NCI-H748 (cell line): ENCODE data around the gene ANKUB1.
"Not testable (repeated sequence)": the region's sequence is repeated elsewhere in the genome, so short reads cannot be mapped to it uniquely, and the experiment has no call there.

Experiments
- DNase-seq: peaks from one replicate; lab custom pipeline; 2025; ENCODE audit not compliant: unreplicated experiment; lab: John Stamatoyannopoulos, UW

ANKUB1 gene, protein sequence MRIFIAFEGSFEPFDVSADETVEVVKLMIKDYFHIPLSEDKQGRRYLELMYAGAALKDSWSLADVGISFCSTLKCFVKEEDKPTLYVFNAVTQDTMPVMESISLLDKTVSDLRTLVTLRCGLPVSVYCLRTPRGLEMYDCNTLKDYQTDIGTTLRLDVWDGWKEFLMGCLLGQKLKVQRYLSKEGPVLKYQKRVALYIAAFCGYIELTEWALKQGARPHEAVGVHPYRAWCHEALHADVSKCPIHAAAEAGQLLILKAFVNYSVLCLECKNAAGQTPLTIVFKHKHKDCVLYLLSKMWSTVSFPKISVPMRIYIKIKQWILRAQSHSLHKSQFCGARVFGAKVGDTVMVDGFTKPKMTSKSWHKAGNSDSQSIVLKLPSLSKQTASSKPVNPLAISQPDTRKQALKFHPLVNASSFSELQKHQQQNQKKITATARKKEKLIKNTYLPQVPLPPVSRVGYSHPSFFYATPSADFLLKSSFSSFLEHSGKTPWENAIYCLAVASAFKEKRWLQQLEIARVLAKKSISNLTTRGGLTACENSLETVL

DNA sequence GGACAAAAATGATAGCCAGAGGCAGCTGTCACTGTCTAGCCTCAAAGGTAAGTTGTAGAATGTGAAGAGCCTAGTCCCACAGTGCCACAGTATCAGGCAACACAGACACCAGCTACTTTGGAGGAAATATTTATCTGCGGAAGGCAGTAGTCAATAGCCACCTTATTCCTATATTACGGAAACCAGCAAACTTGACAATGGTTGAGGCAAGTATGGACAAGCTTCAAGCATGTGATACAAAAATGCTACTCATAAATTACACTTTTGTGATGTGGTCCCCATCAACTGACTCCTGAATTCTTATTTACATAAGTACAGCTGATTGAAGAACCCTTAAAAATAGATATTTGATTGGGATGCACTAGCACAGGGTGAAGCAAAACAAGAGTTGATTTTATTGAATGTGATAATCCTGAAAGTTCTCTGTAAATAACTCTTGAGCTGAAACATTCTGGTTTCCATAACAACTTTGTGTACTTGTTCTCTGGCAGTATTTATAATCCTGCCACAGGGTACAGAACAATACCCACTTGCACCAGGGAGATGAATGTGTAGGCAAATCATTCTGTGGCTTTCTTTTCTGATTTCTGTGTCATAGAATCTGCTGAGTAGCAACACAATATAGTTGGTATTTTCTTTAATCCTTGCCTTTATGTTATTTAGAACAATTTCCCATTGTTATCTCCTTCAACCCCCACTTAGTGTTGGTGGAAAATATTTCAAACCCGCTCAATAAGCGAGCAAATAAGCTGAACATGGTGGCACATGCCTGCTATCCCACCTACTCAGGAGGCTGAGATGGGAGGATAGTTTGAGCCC, at the start of gene ANKUB1:
Gene ANKUB1, minus strand, starts transcription at position 103 of the 819 bp plus-strand sequence. CDS start 188 bp downstream, outside the sequence.
- DNase-seq = peak; percentile 89

DNA sequence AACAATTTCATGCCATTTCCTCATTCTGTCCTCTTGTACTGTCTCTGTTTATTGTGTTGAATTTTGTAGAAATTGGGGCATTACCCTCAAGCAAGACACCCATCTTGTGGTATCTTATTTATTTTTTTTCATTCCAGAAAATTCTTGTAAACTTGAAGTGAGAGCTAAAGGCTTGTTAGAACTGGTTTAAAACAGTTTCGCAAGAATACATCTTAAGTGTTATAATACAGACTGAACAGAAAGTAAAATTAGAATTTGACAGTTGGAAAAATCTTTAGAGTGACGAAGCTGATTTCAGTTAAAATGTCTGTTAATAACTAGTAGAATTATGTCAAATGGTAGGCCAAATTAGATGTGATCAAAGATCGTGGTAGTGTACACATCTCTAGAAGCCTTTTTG, 47.5 kb upstream of the ANKUB1 start:
- DNase-seq = no peak

DNA sequence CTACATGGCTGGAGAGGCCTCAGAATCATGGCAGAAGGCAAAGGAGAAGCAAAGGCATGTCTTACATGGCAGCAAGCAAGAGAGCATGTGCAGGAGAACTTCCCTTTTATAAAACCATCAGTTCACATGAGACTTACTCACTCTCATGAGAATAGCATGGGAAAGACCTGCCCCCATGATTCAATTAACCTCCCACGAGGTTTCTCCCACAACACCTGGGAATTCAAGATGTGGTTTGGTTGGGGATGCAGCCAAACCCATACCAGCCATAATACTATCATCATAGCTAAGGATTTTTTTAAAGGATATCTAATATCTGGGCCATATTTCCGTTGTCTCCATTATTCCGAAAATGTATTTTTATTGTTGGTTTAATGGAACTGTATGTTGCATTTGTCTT, 47.1 kb upstream of the ANKUB1 start:
- DNase-seq = not testable (repeated sequence)

DNA sequence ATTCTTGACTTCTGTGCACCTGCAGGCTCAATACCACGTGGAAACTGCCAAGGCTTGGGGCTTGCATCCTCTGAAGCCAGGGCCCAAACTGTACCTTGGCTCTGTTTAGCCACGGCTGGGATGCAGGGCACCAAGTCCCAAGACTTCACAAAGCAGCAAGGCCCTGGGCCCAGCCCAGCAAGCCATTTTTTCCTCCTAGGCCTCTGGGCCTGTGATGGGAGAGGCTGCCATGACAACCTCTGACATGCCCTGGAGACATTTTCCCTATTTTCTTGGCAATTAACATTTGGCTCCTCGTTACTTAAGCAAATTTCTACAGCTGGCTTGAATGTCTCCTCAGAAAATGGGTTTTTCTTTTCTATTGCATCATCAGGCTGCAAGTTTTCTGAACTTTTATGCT, 46.1 kb upstream of the ANKUB1 start:
- DNase-seq = not testable (repeated sequence)

DNA sequence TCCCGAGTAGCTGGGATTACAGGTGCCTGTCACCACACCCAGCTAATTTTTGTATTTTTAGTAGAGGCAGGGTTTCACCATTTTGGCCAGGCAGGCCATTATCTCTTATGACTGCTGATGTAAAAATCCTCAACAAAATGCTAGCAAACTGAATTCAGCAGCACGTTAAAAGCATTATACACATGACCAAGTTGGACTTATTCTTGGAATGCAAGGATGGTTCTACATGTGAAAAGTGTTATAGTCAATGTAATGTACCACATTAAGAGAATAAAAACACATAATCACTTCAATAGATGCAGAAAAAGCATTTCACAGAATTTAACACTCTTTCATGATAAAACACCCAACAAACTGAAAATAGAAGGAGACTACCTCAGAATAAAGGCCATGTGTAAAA, 40.9 kb upstream of the ANKUB1 start:
- DNase-seq = no peak

DNA sequence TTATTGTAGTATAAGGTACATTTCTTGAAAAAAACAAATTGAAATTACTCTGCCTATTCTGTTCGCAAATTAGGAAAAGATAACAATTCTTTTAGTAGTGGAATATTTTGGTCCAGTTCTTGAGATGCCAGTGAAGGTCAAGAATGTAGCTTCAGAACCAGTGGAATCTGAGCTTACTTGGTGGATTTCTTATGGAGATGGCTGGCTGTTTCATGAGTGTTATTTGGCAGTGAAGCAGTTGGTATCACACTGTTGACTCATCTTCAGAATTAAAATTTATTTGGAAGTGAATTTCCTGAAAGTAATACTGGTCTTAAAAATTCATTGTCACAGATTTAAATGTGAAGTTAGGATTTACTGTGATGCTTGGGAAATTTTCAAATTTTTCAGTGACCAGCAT, 39.7 kb upstream of the ANKUB1 start:
- DNase-seq = no peak

DNA sequence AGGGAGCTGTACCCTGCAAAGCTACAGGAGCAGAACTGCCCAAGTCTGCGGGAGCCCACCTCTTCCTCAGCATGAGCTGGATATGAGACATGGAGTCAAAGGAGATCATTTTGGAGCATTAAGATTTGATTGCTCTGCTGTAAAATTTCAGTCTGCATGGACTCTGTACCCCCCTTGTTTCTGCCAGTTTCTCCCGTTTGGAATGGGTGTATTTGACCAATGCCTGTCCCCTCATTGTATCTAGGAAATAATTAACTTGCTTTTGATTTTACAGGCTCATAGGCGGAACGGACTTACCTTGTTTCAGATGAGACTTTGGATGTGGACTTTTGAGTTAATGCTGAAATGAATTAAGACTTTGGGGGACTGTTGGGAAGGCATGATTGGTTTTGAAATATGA, 39.0 kb upstream of the ANKUB1 start:
- no peak for DNase-seq

DNA sequence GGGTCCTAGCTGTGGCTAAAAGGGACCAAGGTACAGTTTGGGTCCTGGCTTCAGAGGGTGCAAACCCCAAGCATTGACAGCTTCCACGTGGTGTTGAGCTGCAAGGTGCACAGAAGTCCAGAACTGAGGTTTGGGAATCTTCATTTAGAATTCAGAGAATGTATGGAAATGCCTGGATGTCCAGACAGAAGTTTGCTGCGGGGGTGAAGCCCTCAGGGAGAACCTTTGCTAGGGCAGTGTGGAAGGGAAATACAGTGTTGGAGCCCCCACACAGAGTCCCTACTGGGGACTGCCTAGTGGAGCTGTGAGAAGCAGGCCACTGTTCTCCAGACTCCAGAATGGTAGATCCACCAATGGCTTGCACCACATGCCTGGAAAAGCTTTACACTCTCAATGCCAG, 38.5 kb upstream of the ANKUB1 start:
- no peak for DNase-seq

DNA sequence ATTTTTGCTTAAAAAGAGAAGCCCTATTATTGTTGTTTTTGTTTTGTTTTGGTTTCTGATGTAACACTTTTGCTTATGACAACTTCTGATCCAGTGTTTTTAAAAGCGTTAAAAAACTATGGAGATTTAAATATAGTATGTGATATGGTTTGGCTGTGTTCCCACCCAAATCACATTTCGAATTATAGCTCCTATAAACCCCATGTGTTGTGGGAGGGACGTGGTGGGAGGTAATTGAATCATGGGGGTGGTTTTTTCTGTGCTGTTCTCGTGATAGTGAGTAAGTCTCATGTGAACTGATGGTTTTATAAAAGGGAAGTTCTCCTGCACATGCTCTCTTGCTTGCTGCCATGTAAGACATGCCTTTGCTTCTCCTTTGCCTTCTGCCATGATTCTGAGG, 37.3 kb upstream of the ANKUB1 start:
- DNase-seq = not testable (repeated sequence)

DNA sequence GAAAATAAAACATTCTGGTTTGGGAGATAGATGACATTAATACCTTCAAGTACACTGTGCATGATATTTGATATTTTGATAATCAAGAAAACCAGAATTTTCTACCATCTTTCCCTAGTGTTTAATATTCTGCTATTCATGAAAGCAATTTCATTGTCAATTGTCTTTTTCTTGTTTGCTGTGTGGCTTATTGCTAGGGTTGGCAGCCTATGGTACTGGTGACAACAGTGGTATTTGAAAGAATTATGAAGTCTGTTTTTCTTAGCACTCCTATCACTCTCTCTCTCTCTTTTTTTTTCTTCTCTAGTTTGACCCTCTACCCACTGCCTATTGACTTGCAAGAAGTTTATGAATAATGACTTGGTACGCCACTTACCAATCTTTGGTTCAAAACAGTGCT, 36.0 kb upstream of the ANKUB1 start:
- DNase-seq = no peak

DNA sequence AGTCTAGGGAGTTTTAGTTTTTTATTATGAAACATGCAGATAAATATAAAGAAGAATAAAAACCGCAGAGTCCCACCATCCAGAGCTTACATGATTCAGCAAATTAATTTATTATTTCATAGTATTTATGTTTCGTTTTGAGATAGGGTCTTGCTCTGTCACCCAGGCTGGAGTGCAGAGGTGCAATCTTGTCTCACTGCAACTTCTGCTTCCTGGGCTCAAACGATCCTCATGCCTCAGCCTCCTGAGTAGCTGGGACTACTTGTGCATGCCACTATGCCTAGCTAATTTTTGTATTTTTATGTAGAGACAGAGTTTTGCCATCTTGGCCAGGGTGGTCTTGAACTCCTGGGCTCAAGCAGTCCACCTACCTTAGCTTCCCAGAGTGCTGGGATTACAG, 34.3 kb upstream of the ANKUB1 start:
- DNase-seq = no peak

DNA sequence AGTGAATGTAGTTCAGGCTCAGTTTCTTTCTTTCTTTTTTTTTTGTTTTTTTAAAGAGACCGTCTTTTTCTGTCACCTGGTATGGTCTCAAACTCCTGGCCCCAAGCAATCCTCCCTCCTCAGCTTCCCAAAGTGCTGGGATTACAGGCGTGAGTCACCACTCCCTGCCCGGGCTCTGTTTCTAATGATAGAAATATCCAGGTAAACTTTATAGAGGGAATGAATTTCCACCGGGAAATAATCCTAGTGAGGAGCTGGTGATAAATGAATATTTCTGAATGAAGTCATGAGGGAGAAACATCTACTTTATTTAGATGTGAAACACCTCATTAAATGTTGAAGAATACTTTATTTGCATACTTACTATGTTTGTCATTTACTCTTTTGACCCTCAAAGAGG, 27.8 kb upstream of the ANKUB1 start:
- DNase-seq = no peak

DNA sequence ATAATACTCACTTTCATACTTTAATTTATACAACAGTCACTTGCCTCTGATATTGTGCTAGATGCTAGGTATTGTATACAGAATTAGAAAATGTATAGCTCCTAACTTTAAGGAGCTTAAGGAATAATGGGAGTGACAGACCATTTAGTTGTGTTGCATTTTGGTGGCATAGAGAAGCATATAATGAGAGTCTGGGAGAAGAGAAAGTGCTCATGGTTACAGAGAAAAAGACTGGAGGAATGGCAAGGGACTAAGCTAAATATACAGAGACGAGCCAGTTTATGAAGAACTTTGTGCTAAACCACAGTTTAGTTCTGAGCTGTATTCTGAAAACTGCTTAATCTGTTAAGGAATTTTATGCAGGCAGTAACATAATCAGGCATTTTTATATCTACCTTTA, 27.1 kb upstream of the ANKUB1 start:
- no peak for DNase-seq

DNA sequence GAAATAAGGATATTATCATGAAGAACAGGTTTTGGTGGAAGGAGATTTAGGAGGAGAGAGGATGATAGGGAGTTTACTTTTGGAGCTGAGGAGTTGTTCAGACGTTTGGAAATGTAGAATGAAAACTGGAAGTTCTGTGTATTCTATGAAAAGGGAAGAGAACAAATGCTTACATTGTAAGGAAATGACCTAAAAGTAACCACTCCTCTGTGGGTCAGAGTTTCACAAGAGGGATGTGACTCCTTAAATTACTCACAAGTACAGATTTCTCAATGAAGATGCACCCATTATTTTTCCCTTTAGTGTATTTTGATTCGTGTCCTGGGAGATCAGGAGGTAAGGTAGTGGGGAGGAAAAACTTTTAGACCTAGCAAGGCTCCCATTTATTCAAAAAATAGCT, 24.6 kb upstream of the ANKUB1 start:
- DNase-seq = no peak

DNA sequence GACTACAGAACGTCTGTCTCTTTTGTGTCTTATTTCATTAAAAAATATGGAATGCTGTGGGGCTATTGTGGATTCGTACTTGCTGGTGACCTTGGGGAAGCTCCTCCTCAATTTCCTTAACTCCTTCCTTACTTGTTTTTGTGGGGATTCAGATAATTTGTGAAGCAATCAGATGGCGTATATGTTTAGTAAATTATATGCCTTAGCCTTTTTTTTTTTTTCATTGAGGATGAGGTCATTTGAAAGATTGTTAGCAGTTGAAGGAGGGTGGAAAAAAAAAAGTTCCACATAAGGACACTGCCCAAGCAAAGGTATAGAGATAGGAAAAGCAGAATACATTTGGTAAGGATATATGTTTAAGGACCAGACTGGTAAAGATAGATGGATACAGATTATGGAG, 24.0 kb upstream of the ANKUB1 start:
- no peak for DNase-seq

DNA sequence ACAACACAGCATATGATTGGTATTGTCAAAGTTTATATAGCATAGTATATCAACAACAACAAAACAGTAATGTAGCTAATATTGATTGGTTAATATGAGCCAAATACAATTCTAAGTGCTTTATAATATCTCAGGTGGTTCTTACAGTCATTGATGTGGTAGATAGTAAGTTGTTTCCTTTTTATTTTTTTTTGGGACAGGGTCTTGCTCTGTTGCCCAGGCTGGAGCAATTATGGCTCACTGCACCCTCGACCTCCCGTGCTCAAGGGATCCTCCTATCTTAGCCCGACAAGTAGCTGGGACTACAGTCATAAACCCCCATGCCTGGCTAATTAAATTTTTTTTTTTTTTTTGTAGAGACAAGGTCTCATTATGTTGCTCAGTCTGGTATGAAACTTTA, 23.4 kb upstream of the ANKUB1 start:
- no peak for DNase-seq

DNA sequence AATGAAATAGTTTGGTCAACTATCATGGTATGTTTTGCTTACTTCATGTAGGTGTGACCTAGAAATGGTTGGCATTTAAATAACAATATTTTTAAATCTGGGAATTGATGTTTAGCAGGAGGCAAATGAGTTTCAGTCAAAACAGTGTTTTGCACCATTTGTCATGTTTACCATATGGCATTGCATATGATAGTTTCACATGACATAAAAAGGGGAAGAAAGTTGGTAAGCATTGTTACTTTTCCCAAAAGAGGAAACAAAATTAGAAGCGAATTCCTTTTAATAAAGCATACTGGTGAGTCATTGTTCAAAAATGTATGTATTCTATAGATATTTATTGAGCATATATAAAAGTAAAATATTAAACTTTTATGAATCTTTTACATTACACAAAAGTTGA, 23.0 kb upstream of the ANKUB1 start:
- DNase-seq = no peak

DNA sequence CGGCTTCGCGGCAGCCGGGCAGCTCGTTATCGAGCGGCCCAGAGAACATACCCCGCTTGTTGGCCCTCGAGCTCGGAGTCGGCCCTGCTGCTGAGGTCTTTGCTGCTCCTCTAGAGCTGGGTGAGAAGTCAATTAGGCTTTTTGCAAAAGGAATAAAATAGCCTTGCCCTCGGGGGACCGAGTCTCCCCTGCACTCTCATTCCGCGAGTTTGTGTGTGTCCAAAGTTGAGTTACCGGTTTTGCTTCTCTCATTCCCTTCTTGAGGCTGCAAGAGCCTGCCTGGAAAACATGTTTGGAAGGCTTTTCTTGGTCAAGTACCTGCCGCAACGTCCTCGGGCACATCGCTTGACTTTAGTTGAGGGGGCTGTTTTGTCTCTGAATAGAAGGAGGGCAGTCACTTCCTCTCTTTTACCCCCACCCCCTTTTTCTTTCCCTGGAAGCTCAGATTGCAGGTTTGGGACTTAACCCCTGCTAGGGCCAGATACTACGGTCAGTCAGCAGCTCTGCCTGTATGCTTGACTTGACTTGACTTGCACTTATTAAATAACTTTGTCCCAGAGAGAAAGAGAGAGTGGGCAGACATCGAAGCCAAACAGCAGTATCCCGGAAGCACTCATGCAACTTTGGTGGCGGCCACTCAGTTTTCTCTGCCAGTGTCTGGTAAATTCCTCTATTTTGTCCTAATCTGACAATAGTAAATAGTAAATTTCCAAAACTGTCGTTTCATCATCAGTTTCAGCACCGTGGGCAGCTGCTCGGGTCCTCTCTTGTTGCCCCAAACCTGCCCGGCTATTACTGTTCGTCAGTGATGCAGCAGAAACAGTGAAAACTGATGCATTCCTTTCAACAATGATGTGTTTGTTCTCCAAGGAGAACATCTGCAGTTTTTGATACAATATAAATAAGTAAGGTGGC, 21.3 kb upstream of the ANKUB1 start:
- peak; percentile 66 for DNase-seq

DNA sequence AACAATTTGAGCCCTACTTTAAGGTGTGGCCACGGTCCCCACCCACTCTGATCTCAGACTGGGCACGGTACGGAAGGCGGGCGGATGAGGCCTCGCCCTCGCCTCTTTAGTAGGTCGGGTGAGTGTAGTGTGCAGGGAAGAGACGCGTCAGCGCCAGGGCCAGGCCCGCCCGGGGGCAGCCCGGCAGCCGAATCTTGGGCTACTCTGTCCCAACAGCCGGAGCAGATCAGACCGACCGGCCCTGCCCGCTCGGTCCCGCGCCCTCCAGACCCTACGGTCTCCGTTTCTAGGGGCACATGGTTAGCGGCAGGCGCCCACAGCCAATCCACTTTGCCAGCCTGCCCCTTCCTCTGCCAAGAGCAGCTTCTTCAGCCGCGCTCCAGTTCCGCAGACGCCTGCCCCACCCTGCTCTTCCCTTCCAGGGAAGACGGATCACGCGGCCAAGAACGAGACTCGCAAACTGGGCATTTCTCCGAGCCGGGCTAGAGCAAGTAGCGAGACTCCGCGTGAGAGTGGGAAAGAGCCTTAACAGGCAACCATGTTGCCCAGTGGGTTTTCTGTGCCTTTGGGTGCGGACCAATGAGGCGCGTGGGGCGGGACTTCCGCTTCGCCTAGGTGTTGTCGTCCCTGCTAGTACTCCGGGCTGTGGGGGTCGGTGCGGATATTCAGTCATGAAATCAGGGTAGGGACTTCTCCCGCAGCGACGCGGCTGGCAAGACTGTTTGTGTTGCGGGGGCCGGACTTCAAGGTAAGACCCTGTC, 20.4 kb upstream of the ANKUB1 start, which contains the start of gene RNF13:
Gene RNF13, plus strand, starts transcription at position 610 of the 761 bp plus-strand sequence. CDS start 32,812 bp downstream, outside the sequence.
- peak; percentile 92 for DNase-seq

DNA sequence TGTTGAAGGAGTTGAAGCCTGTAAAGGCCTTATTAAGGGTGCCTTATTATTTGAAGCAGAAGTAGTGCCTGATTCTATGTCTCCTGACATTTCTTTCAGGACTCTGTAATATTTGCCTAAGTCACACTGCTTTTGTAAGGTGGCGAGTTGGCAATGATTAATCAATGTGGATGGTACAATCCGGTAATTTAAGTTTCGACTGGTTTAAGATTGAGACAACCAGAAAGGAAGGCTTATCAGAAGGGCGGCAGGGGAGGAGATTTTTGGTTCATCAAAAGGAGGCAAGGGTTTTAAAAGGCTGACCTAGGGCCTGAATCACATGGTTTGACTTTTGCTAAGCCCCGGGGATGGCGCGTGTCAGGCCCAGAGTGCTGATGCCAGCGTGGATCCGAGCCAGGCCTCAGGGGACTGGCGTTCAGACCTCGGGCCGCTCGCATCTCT, 19.8 kb upstream of the ANKUB1 start:
- DNase-seq = no peak
